GM18505 (cell line): Measurements from ENCODE around the gene RASGRP2.
A peak's percentile ranks its signal among the peaks of the same experiment; 100 is the strongest.

Source experiments
- ATAC-seq: cut with Tn5 transposase; IDR thresholded peaks from one replicate; pipeline ENCODE4 v1.9.1; 2021; ENCODE audit not compliant: unreplicated experiment
- POLR2A ChIP-seq: IDR thresholded peaks from 4 replicates; pipeline ENCODE4 v1.6.1; 2011; ENCODE audit warnings: borderline replicate concordance; ENCODE audit not compliant: insufficient read depth, insufficient read length; ENCODE audit errors: extremely low read depth

Gene RASGRP2

DNA sequence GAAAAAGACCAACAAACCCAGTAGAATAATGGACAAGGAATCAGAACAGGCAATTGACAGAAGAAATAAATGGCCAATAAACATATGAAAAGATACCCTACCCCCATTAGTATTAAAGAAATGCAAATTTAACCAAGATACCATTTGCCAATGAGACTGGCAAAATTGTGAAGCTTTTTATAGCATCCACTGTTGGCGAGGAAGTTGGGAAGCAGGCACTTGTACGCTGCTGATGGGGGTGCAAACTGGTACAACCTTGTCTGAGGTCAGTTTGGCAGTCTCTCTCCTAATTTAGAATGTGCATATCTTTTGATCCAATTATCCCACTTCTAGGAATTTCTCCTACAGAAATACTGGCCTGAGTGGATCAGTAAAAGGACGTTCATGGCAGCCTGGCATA is 12.3 kb downstream of the RASGRP2 start:
- no peak for TF ChIP-seq POLR2A
- no peak for ATAC-seq

- no peak for ATAC-seq
- no peak for TF ChIP-seq POLR2A
Observed at GRCh38 chr11:64729851-64730382, 14.0 kb downstream of the RASGRP2 start.

GRCh38 chr11:64728757-64729365 is 15.1 kb downstream of the RASGRP2 start:
- ATAC-seq: no peak
- no peak for TF ChIP-seq POLR2A

DNA sequence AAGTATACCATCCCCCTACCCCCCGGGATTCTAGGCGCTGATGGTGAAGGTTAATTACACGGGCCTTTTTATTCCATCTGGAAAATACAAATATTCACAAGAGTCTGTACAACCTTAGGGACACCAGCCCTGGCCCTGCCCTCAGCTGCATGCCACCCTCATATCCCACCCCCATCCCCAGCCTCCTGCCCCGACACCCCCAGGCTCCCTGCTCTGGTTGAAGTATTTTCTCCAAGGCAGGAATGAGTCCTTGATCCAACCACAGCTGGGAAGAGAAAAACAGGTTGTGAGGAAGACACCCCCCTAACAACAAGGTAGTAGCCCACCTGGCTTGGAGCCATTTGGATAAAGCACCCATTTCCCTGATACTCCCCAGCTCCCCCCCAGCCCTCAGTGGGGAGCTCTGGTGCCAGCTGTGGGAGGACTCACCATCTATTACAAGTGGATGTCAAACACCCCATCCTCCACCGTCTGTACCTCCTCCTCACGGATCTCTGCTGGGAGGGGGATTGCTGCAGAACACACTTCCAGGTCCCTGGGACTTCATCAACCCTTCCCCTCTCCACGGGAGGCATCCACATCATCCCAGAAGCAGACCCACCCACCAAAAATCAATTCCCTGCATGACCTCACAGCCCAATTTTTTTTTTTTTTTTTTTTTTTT is 16.9 kb downstream of the RASGRP2 start:
- no peak for ATAC-seq
- no peak for TF ChIP-seq POLR2A

GRCh38 chr11:64726211-64726641 is 17.7 kb downstream of the RASGRP2 start:
- no peak for ATAC-seq
- no peak for TF ChIP-seq POLR2A

DNA sequence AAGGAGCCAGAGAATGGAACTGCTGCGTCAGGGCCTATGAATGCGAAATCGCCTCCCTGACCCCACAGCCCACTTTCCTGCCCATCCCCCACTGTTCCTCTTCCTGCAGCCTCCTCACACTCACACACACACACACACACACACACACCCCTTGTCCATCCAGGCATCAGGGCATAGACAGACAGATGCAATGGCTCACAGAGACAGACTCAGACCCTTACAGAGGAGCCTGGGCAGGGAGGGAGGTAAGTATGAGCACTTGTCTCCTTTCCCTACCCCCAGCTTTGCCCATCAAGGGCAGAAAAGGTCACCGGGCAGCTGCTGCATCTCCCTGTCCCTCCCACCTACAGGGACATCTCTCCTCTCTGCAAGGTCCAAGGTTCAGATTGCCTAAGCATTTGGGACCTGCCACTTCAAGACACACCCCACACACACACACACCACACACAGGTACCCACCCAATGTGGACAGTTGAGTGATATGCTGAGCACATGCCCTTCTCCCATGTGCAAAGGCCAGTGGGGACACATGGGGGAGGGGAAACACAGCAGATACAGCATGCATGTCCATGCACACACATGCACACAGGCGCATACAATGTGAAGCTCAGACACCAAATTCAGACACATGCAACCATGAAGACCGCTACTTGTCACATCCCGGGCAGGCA is 18.9 kb downstream of the RASGRP2 start:
- ATAC-seq: no peak
- TF ChIP-seq POLR2A: no peak

- no peak for ATAC-seq
- TF ChIP-seq POLR2A: no peak
Observed at GRCh38 chr11:64723907-64724862, 19.8 kb downstream of the RASGRP2 start.

- ATAC-seq: peak; percentile 80
- TF ChIP-seq POLR2A: no peak
Observed at GRCh38 chr11:64723117-64723906, 20.6 kb downstream of the RASGRP2 start, which contains the start of gene NRXN2. TSS of gene NRXN2 (minus strand) at chr11:64723197. CDS start at chr11:64713699, 9,498 bp downstream.

GRCh38 chr11:64722141-64723065 is 21.5 kb downstream of the RASGRP2 start:
- TF ChIP-seq POLR2A: no peak
- no peak for ATAC-seq

DNA sequence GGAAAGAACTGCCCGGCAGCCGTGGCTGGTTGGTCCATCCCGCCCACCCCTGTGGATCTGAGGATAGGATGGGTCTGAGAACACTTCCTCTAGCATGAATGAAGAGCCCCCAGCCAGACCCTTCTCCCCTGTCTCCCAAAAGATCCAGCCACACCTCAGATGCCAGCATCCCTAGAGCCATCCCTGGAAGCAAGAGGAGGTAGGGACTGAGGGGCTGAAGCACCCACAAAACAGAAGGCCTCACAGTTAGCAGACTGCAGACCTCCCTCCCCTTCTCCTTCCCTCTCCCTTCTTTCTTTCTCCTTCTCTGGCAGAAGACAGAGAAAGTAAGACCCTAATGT is 22.6 kb downstream of the RASGRP2 start:
- TF ChIP-seq POLR2A: no peak
- no peak for ATAC-seq

- no peak for ATAC-seq
Observed at GRCh38 chr11:64720640-64721358, 23.1 kb downstream of the RASGRP2 start.

More at GRCh38 chr11:64720640-64721358, 23.1 kb downstream of the RASGRP2 start:
- TF ChIP-seq POLR2A: no peak
